K562 (cell line): ENCODE results near the gene CYTH4. TPM values are rescaled to one million over a fixed set of nuclear protein-coding genes. Genes with fewer than 3 reads are reported as not detected.

Experiments used
- ATAC-seq: fragments of 200-7000 bp; cut with Tn5 transposase; 3 replicates; pipeline ENCODE4 v1.9.1; 2020; ENCODE audit warnings: moderate library complexity
- BruUV-seq: library from RNA; stranded (reverse); fragments of 400-500 nt; replicated peaks from 2 replicates; lab custom pipeline; 2021; lab: Mats Ljungman, UMichigan
- CTCF ChIA-PET: fragments of 300-600 bp; formaldehyde crosslinking; extraction: SDS; loops from one replicate; lab custom pipeline; 2021; ENCODE audit warnings: low intra/inter-chr PET ratio; lab: Yijun Ruan, JAX
- POLR2A ChIA-PET: fragments of 300-600, 350-650 bp; sonication (Branson Sonifier 250); formaldehyde crosslinking; extraction: SDS; loops from one replicate; lab custom pipeline; 2021; ENCODE audit warnings: antibody characterized with exemption, inconsistent platforms; lab: Yijun Ruan, JAX
- DNase-seq, 4 experiments: peaks; one replicate each; pipeline versions ENCODE4 v3.0.0 to v3.0.0-alpha.2; 2011 to 2018; ENCODE audit warnings: low spot score in 3 of 4, mixed read lengths in 3 of 4; ENCODE audit errors: extremely low read depth in 1 of 4
- FAIRE-seq: peaks from 2 replicates; lab custom pipeline; 2011; peaks lifted over from hg19 to GRCh38; lab: Jason Lieb, UNC
- H2AFZ ChIP-seq: 2 replicates; pipeline ENCODE4 v1.6.0; 2011; ENCODE audit warnings: low read depth, low read length, control low read depth, inconsistent platforms
- H3K27ac ChIP-seq: fragments of 200-600 bp; 3 replicates; pipeline ENCODE4 v1.8.0; 2011; ENCODE audit warnings: low read depth, mild to moderate bottlenecking, control low read depth, inconsistent platforms, low read length, moderate library complexity, mixed read lengths; ENCODE audit errors: extremely low read depth
- H3K27me3 ChIP-seq, 2 experiments: fragments of 300-600 bp in 1 of 2; 2 replicates in 1 of 2; 3 replicates in 1 of 2; pipeline versions ENCODE4 v1.6.0 to v1.8.0; 2011; ENCODE audit warnings: inconsistent platforms in 2 of 2, low read length in 2 of 2, mild to moderate bottlenecking in 1 of 2, mixed read lengths in 1 of 2, moderate library complexity in 1 of 2; ENCODE audit not compliant: control insufficient read depth in 2 of 2, insufficient read depth in 2 of 2
- H3K36me3 ChIP-seq: fragments of 300-600 bp; 3 replicates; pipeline ENCODE4 v1.8.0; 2011; ENCODE audit warnings: mild to moderate bottlenecking, low read length, inconsistent platforms; ENCODE audit not compliant: control insufficient read depth, insufficient read depth
- H3K4me1 ChIP-seq, 2 experiments: fragments of 200-600 bp in 1 of 2; replicated peaks in 1 of 2; 2 replicates in 1 of 2; 3 replicates in 1 of 2; pipeline versions ENCODE4 v1.5.1 to v1.8.0; 2011; ENCODE audit warnings: inconsistent platforms in 2 of 2, low read length in 2 of 2, mild to moderate bottlenecking in 1 of 2, mixed read lengths in 1 of 2, moderate library complexity in 1 of 2; ENCODE audit not compliant: control insufficient read depth in 2 of 2, insufficient read depth in 2 of 2
- H3K4me2 ChIP-seq: 2 replicates; pipeline ENCODE4 v1.6.1; 2011; ENCODE audit warnings: low read length, control low read depth, inconsistent platforms, mixed read lengths; ENCODE audit not compliant: insufficient read depth
- H3K4me3 ChIP-seq: fragments of 200-600 bp; sonication (generic), shearing (Covaris generic); 2 replicates; pipeline ENCODE4 v1.5.1; 2016; ENCODE audit warnings: control low read depth, inconsistent platforms
- H3K79me2 ChIP-seq: fragments of 200-600 bp; 3 replicates; pipeline ENCODE4 v1.8.0; 2011; ENCODE audit warnings: low read length, inconsistent platforms; ENCODE audit not compliant: control insufficient read depth, insufficient read depth
- H3K9ac ChIP-seq, 2 experiments: 2 replicates each; pipeline versions ENCODE4 v1.6.0 to v1.6.1; 2011; ENCODE audit warnings: low read depth in 2 of 2, low read length in 2 of 2, control low read depth in 1 of 2, inconsistent platforms in 1 of 2, mild to moderate bottlenecking in 1 of 2, mixed read lengths in 1 of 2; ENCODE audit not compliant: insufficient read depth in 1 of 2
- H3K9me1 ChIP-seq: one replicate; pipeline ENCODE4 v1.6.0; 2011; ENCODE audit warnings: inconsistent platforms, mild to moderate bottlenecking, low read length, moderate library complexity; ENCODE audit not compliant: control insufficient read depth, insufficient read depth
- H3K9me3 ChIP-seq: replicated peaks from 2 replicates; pipeline ENCODE4 v1.5.1; 2011; ENCODE audit warnings: low read depth, low read length, inconsistent platforms; ENCODE audit not compliant: control insufficient read depth, insufficient read depth
- H4K20me1 ChIP-seq: replicated peaks from 2 replicates; pipeline ENCODE4 v1.6.1; 2011; ENCODE audit warnings: low read length, inconsistent platforms, mixed read lengths; ENCODE audit not compliant: control insufficient read depth, insufficient read depth
- EP400 ChIP-seq: fragments of 450-650 bp; IDR thresholded peaks from 2 replicates; pipeline ENCODE4 v1.6.1; 2017; ENCODE audit warnings: antibody characterized with exemption, mild to moderate bottlenecking, moderate library complexity
- KAT8 ChIP-seq: fragments of 450-650 bp; IDR thresholded peaks from 2 replicates; pipeline ENCODE4 v1.6.1; 2016; ENCODE audit warnings: low read depth, mild to moderate bottlenecking
- MEIS2 ChIP-seq: fragments of 450-650 bp; IDR thresholded peaks from 2 replicates; pipeline ENCODE4 v1.6.1; 2014; ENCODE audit warnings: mild to moderate bottlenecking; ENCODE audit not compliant: partially characterized antibody
- NFE2L1 ChIP-seq: fragments of 450-650 bp; IDR thresholded peaks from 2 replicates; pipeline ENCODE4 v1.6.1; 2016; ENCODE audit warnings: missing genetic modification characterization, low read depth, mild to moderate bottlenecking, missing compliant biosample characterization, moderate library complexity, borderline replicate concordance
- RBM25 ChIP-seq: fragments of 200-400 bp; formaldehyde crosslinking; IDR thresholded peaks from 2 replicates; pipeline ENCODE4 v1.6.1; 2018; ENCODE audit warnings: low read length, low read depth, moderate library complexity; ENCODE audit not compliant: severe bottlenecking
- RFX7 ChIP-seq: fragments of 250-450 bp; sonication (Bioruptor Pico); IDR thresholded peaks from 2 replicates; pipeline ENCODE4 v1.5.1; 2021; ENCODE audit warnings: mild to moderate bottlenecking
- ZFP36 ChIP-seq: fragments of 150-350 bp; IDR thresholded peaks from 2 replicates; pipeline ENCODE4 v1.6.1; 2018; ENCODE audit warnings: low read length, low read depth; ENCODE audit not compliant: partially characterized antibody
- ZNF668 ChIP-seq: fragments of 250-450 bp; sonication (Bioruptor Pico); IDR thresholded peaks from 2 replicates; pipeline ENCODE4 v1.8.0; 2022; ENCODE audit warnings: mild to moderate bottlenecking, inconsistent platforms
- WGBS: fragments of 100-300 bp; shearing (Covaris generic); methylation state at CpG from one replicate; pipeline ENCODE4 v1.1.6; 2016; ENCODE audit warnings: low coverage, mixed read lengths; ENCODE audit not compliant: insufficient coverage; ENCODE audit errors: missing lambda C conversion rate; 5-methylcytosine and 5-hydroxymethylcytosine counted together
- in situ Hi-C: fragments of 300-500 bp; cut with MboI; formaldehyde crosslinking; loops from 4 replicates; pipeline ENCODE4 v1.15.0; 2018; ENCODE audit warnings: inconsistent platforms, mixed read lengths
- intact Hi-C: fragments of 100-400 bp; cut with micrococcal nuclease; formaldehyde crosslinking; loops from 2 replicates; pipeline ENCODE4 v1.14.2; 2022
- polyA plus RNA-seq, 8 experiments: library from polyadenylated mRNA; depleted of rRNA in 4 of 8; stranded (reverse) in 5 of 8; unstranded in 3 of 8; fragments of >200 nt; fragmentation: Nextera tagmentation in 2 of 8; fragmentation: Illumina TruSeq in 1 of 8; extraction: Ambion mirVana in 2 of 8; extraction: Trizol in 1 of 8; gene quantifications; 2 replicates each; pipeline versions ENCODE4 v1.2.1 to v1.2.3, GENCODE V29; 2011 to 2014; ENCODE audit warnings: inconsistent platforms in 1 of 8, missing spikeins in 1 of 8
- total RNA-seq, 7 experiments: library from RNA; depleted of rRNA in 6 of 7; stranded (reverse); fragments of >200 nt in 6 of 7; fragmentation: Illumina TruSeq in 2 of 7; extraction: Trizol in 2 of 7; gene quantifications; 2 replicates each; pipeline versions ENCODE4 v1.2.1 to v1.2.3, GENCODE V29; 2011 to 2021; ENCODE audit warnings: low replicate concordance in 1 of 7
- TF ChIP-seq, protein P1 (sequence below): IDR thresholded peaks from 2 replicates; pipeline ENCODE4 v1.6.1; 2011; ENCODE audit not compliant: insufficient read length; ENCODE audit errors: extremely low read depth

CYTH4 gene
- total and polyA plus RNA-seq, 9 of the 15 experiments (the other 6 are each of a cell fraction or from before 2014, with no cell fraction given), result 0.03 to 2.0 (median 0.61) TPM; not detected in 1

DNA sequence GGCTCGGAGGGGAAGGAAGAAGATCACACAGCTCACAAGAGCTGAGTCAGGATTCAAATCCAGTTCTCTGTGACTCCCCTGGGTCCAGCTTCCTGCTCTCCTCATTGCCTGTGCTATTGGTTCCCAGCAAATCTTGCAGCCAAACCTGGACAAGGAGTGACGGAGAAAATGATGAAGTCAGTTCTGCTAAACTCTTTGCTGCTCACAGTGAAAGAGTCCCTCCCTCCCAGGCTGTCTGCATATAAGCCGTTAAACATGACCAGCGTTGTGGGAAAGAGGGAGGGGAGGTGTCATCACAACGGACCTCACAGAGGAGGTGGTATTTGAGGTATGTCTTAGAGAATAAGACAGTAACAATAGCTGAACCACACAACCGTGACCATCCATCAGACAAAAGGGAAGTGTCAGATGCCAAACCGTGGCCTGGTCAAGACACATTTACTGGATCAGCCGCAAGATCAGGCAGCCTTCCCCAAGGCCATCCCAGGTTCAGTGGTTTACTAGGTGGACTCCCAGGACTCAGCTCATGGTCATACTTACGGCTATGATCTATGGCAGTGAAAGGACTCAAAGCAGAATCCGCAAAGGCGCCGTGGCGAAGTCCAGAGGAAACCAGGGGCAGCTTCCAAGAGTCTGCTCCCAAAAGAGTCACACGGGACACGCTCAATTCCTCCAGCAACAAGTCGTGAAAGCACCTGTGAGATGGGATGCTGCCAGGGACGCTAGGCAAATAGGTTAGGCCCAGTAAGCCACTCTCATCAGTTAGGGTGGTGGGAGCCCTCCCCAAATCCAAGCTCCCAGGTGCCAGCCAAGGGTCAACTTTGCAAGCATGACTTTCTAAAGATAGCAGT, 2.8 kb upstream of the CYTH4 start:
- Histone ChIP-seq H3K4me2 (no peak overlapping the region), H3K79me2 (no peaks in the 10 kb centered on the region), H3K4me3 (no peak overlapping the region), H3K36me3 (no peaks in the 10 kb centered on the region), H3K9me1 (no peaks in the 10 kb centered on the region), H2AFZ (no peak overlapping the region; the same call in 1 of the 2 replicates), H3K9me3 (no peaks in the 10 kb centered on the region), H3K27ac (no peak overlapping the region), H3K27me3 (no peaks in the 10 kb centered on the region; a peak in 2 of 5 replicates), H3K9ac (no peak overlapping the region; a peak in 1 of 4 replicates), H4K20me1 (no peaks in the 10 kb centered on the region), H3K4me1 (peaks cover 8% of the 10 kb centered on the region in 2 experiments; a peak in 4 of 5 replicates)
- ChIA-PET CTCF (no interaction called here), POLR2A (interaction anchor here (0.5 to 1.0 kb wide), 2 partner anchors 16 to 1057 kb away, joined by 3 to 5 read pairs; no protein-coding TSS in a partner anchor)
- no TSS peak for BruUV-seq
- 34% methylated on average over 14 of the region's 17 CpGs for WGBS
- no peak for DNase-seq
- in situ Hi-C loops (no loop called here), intact Hi-C loops (no loop called here)
- TF ChIP-seq MEIS2, result peak; percentile 7
- no peak for TF ChIP-seq ZNF668
- no peak for ATAC-seq
- no peak for FAIRE-seq

DNA sequence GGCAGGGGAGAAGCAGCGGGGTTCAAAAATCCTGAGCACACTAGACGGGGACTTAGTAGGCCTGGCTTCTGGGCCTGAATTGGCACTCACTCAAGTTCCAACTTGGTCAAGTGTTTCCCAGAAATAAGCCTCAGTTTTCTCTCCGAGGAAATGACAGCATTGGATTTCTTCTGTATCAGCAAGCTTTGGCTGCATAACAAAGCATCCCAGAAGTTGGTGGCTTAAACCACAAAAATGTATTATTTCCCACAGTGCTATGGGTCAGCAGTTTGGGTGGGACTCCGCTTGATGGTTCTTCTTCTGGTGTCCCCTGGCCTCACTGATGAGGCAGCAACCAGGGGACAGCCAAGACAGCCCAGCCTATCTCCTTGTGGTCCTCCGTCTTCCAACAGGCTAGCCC, 1.6 kb upstream of the CYTH4 start:
- 67% methylated on average over 4 of the region's 5 CpGs for WGBS
- DNase-seq (no peak), ATAC-seq (no peak), FAIRE-seq (no peak)
- BruUV-seq, result no TSS peak
- in situ Hi-C loops (no loop called here), intact Hi-C loops (no loop called here)
- Histone ChIP-seq H3K9ac (no peak overlapping the region), H4K20me1 (no peaks in the 10 kb centered on the region), H2AFZ (no peak overlapping the region), H3K4me1 (peaks cover 2 to 10% of the 10 kb centered on the region in 2 experiments; a peak in 2 of 5 replicates), H3K27me3 (peaks cover 0 to under 1% of the 10 kb centered on the region in 2 experiments; a peak in 3 of 5 replicates), H3K4me2 (no peak overlapping the region), H3K9me1 (no peaks in the 10 kb centered on the region), H3K36me3 (no peaks in the 10 kb centered on the region), H3K27ac (no peak overlapping the region), H3K4me3 (no peak overlapping the region), H3K9me3 (no peaks in the 10 kb centered on the region), H3K79me2 (no peaks in the 10 kb centered on the region)
- CTCF ChIA-PET, result interaction anchor here (0.6 kb wide), 1 partner anchor 183 kb away, joined by 3 read pairs; no protein-coding TSS in a partner anchor
- POLR2A ChIA-PET, result interaction anchor here (0.6 kb wide), 1 partner anchor 11 kb away, joined by 3 read pairs; no protein-coding TSS in a partner anchor
- no peak for TF ChIP-seq NFE2L1 (tag)
- no peak for TF ChIP-seq EP400
- no peak for TF ChIP-seq RFX7
- no peak for TF ChIP-seq KAT8
- peak; percentile 28 for TF ChIP-seq RBM25
- TF ChIP-seq, protein P1, sequence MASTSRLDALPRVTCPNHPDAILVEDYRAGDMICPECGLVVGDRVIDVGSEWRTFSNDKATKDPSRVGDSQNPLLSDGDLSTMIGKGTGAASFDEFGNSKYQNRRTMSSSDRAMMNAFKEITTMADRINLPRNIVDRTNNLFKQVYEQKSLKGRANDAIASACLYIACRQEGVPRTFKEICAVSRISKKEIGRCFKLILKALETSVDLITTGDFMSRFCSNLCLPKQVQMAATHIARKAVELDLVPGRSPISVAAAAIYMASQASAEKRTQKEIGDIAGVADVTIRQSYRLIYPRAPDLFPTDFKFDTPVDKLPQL, result no peak
- TF ChIP-seq ZFP36, result no peak
